Neural cell (in vitro differentiated cells): ENCODE results near the gene BAIAP2L1. TPM values are rescaled to one million over a fixed set of nuclear protein-coding genes. Genes with fewer than 3 reads are reported as not detected.

Experiments
- H2AFZ ChIP-seq: fragments of 200-600, 300-800 bp; sonication (generic), shearing (Covaris generic); 2 replicates; pipeline ENCODE4 v1.6.0; 2014; ENCODE audit warnings: low read depth, mild to moderate bottlenecking, antibody characterized with exemption, low read length, moderate library complexity
- H3F3A ChIP-seq: fragments of 200-600 bp; shearing (Covaris generic); 2 replicates; pipeline ENCODE4 v1.6.1; 2016; ENCODE audit warnings: mild to moderate bottlenecking, moderate library complexity, mixed read lengths, antibody characterized with exemption, low read length; ENCODE audit not compliant: insufficient read depth, poor library complexity, severe bottlenecking
- H3K27ac ChIP-seq: fragments of 200-600, 300-800 bp; sonication (generic), shearing (Covaris generic); 2 replicates; pipeline ENCODE4 v1.5.1; 2014; ENCODE audit warnings: mild to moderate bottlenecking, low read length, moderate library complexity
- H3K27me3 ChIP-seq: fragments of 300-800, 200-600 bp; sonication (generic), shearing (Covaris generic); 2 replicates; pipeline ENCODE4 v1.6.0; 2014; ENCODE audit warnings: mild to moderate bottlenecking, low read depth, low read length, moderate library complexity; ENCODE audit not compliant: insufficient read depth
- H3K36me3 ChIP-seq: fragments of 300-800, 200-600 bp; sonication (generic), shearing (Covaris generic); 2 replicates; pipeline ENCODE4 v1.5.1; 2014; ENCODE audit warnings: mild to moderate bottlenecking, antibody characterized with exemption, low read length, moderate library complexity; ENCODE audit not compliant: insufficient read depth
- H3K4me2 ChIP-seq: fragments of 300-800, 200-600 bp; sonication (generic), shearing (Covaris generic); 2 replicates; pipeline ENCODE4 v1.6.0; 2014; ENCODE audit warnings: mild to moderate bottlenecking, low read length
- H3K4me3 ChIP-seq: fragments of 300-800, 200-600 bp; sonication (generic), shearing (Covaris generic); 2 replicates; pipeline ENCODE4 v1.5.1; 2014; ENCODE audit warnings: mild to moderate bottlenecking, low read length, moderate library complexity
- H3K79me2 ChIP-seq: fragments of 200-600 bp; shearing (Covaris generic); replicated peaks from 2 replicates; pipeline ENCODE4 v1.6.0; 2014; ENCODE audit warnings: mild to moderate bottlenecking, low read length, moderate library complexity; ENCODE audit not compliant: insufficient read depth
- H3K9ac ChIP-seq: fragments of 300-800, 200-600 bp; sonication (generic), shearing (Covaris generic); 2 replicates; pipeline ENCODE4 v1.6.1; 2016; ENCODE audit warnings: mild to moderate bottlenecking, low read length, mixed read lengths
- H3K9me2 ChIP-seq: fragments of 200-600 bp; shearing (Covaris generic); 2 replicates; pipeline ENCODE4 v1.6.1; 2016; ENCODE audit warnings: mild to moderate bottlenecking, low read length, mixed read lengths; ENCODE audit not compliant: insufficient read depth
- H3K9me3 ChIP-seq: fragments of 200-600, 300-800 bp; sonication (generic), shearing (Covaris generic); 2 replicates; pipeline ENCODE4 v1.6.1; 2016; ENCODE audit warnings: mild to moderate bottlenecking, mixed run types, low read length, moderate library complexity, mixed read lengths
- H4K20me1 ChIP-seq: fragments of 200-600 bp; shearing (Covaris generic); 2 replicates; pipeline ENCODE4 v1.6.1; 2016; ENCODE audit warnings: mild to moderate bottlenecking, mixed run types; ENCODE audit not compliant: insufficient read depth
- CTCF ChIP-seq: fragments of 450-650 bp; IDR thresholded peaks from 2 replicates; pipeline ENCODE4 v1.5.1; 2014; ENCODE audit warnings: antibody characterized with exemption, mild to moderate bottlenecking, moderate library complexity; ENCODE audit not compliant: poor library complexity, severe bottlenecking
- EP300 ChIP-seq: fragments of 450-650 bp; conservative IDR thresholded peaks from 2 replicates; pipeline ENCODE4 v1.6.1; 2014; ENCODE audit warnings: antibody characterized with exemption, mild to moderate bottlenecking, moderate library complexity; ENCODE audit not compliant: poor library complexity, severe bottlenecking
- EZH2 ChIP-seq: fragments of 200-600, 300-800 bp; shearing (Covaris generic), sonication (generic); IDR thresholded peaks from 2 replicates; pipeline ENCODE4 v1.6.1; 2014; ENCODE audit warnings: antibody characterized with exemption, low read length, borderline replicate concordance, mild to moderate bottlenecking; ENCODE audit not compliant: insufficient read depth, poor library complexity, severe bottlenecking
- MXI1 ChIP-seq: fragments of 450-650 bp; conservative IDR thresholded peaks from 2 replicates; pipeline ENCODE4 v1.6.1; 2014; ENCODE audit warnings: antibody characterized with exemption, mild to moderate bottlenecking; ENCODE audit not compliant: poor library complexity, severe bottlenecking
- POLR2AphosphoS5 ChIP-seq: IDR thresholded peaks from 2 replicates; pipeline ENCODE4 v1.6.1; 2012
- RAD21 ChIP-seq: fragments of 450-650 bp; conservative IDR thresholded peaks from 2 replicates; pipeline ENCODE4 v1.6.1; 2014; ENCODE audit warnings: antibody characterized with exemption, mild to moderate bottlenecking, moderate library complexity
- REST ChIP-seq: IDR thresholded peaks from 2 replicates; pipeline ENCODE4 v1.6.1; 2012; ENCODE audit warnings: borderline replicate concordance
- SMC3 ChIP-seq: fragments of 450-650 bp; conservative IDR thresholded peaks from 2 replicates; pipeline ENCODE4 v1.6.1; 2014; ENCODE audit warnings: antibody characterized with exemption, mild to moderate bottlenecking, moderate library complexity; ENCODE audit not compliant: poor library complexity
- TAF1 ChIP-seq: IDR thresholded peaks from 2 replicates; pipeline ENCODE4 v1.6.1; 2012; ENCODE audit warnings: low read depth
- polyA plus RNA-seq: library from polyadenylated mRNA; depleted of rRNA; stranded (reverse); fragments of >200 nt; gene quantifications from 2 replicates; pipeline ENCODE4 v1.2.3, GENCODE V29; 2014

BAIAP2L1 gene
- polyA plus RNA-seq, 1 donor from 2014 or later: not detected

- H3K9me2 ChIP-seq: no peaks in the 10 kb centered on the region
- TF ChIP-seq TAF1 (no peak), REST (no peak), POLR2AphosphoS5 (peak; percentile 14), MXI1 (no peak), SMC3 (peak; percentile 48), EZH2 (no peak), CTCF (peak; percentile 61), RAD21 (peak; percentile 60), EP300 (no peak)
- H3K9ac ChIP-seq: no peak overlapping the region
- H3K27ac ChIP-seq: no peak overlapping the region
- no peaks in the 10 kb centered on the region for H3K36me3 ChIP-seq
- no peak overlapping the region for H2AFZ ChIP-seq
- no peaks in the 10 kb centered on the region for H4K20me1 ChIP-seq
- H3K9me3 ChIP-seq: no peaks in the 10 kb centered on the region
- H3K27me3 ChIP-seq: no peaks in the 10 kb centered on the region
- H3K4me2 ChIP-seq: no peak overlapping the region
- H3F3A ChIP-seq: no peaks in the 10 kb centered on the region
- no peak overlapping the region for H3K4me3 ChIP-seq
- H3K79me2 ChIP-seq: no peaks in the 10 kb centered on the region
Observed at GRCh38 chr7:98294798-98295382, 106.0 kb downstream of the BAIAP2L1 start.

DNA sequence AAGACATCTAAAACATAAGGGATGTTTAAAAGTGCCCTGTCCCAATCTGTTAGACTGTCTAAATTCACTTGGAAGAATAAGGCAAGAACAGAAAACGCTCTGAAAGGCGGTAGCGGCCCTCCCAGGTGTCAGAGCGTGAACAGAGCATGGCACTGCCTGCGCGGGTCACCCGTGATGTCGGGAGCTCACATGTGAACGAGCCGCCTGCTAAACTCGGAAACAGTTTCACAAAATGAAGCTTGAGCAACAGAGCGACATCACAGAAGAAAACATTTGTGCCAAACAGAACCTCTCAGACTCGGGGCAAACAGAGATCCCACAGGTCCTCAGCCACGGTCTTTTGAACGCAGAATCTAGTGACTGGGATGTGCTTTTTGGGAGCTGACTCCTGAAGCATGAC is 106.6 kb downstream of the BAIAP2L1 start:
- Histone ChIP-seq H3K36me3 (no peaks in the 10 kb centered on the region), H3K9me3 (no peaks in the 10 kb centered on the region), H3K4me3 (no peak overlapping the region), H3K4me2 (no peak overlapping the region), H3K27ac (no peak overlapping the region), H3K9me2 (no peaks in the 10 kb centered on the region), H3K79me2 (no peaks in the 10 kb centered on the region), H3F3A (no peaks in the 10 kb centered on the region), H2AFZ (no peak overlapping the region), H3K27me3 (no peaks in the 10 kb centered on the region), H4K20me1 (no peaks in the 10 kb centered on the region), H3K9ac (no peak overlapping the region)
- no peak for TF ChIP-seq SMC3
- TF ChIP-seq REST: no peak
- no peak for TF ChIP-seq CTCF
